ENCODE measurements around the gene LMNA.

DNA sequence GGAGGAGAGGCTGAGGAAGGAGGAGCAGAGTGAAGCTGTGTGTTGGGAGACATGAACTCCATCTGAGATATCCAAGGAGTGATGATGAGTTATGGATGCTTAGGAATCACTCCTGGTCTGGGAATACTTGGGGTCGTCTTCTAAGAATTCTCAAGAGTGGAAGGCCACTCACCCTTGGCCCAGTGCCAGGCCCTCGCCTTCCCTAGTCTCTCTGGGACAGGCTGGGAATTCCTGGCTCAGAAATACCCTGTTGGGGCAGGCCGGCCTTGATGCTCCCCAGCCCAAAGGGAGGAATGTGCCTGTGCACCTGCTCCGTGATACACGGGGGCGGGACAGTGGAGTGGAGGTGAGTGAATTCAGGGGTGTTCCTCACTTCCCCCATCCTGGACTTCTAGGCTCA, 12.6 kb upstream of the LMNA start:
- TF ChIP-seq, protein P1, sequence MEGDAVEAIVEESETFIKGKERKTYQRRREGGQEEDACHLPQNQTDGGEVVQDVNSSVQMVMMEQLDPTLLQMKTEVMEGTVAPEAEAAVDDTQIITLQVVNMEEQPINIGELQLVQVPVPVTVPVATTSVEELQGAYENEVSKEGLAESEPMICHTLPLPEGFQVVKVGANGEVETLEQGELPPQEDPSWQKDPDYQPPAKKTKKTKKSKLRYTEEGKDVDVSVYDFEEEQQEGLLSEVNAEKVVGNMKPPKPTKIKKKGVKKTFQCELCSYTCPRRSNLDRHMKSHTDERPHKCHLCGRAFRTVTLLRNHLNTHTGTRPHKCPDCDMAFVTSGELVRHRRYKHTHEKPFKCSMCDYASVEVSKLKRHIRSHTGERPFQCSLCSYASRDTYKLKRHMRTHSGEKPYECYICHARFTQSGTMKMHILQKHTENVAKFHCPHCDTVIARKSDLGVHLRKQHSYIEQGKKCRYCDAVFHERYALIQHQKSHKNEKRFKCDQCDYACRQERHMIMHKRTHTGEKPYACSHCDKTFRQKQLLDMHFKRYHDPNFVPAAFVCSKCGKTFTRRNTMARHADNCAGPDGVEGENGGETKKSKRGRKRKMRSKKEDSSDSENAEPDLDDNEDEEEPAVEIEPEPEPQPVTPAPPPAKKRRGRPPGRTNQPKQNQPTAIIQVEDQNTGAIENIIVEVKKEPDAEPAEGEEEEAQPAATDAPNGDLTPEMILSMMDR (IDR thresholded peaks at IDR 0.05; ENCODE audit: insufficient read depth, low read length): no peak
- no peak for TF ChIP-seq POLR2AphosphoS5 (IDR thresholded peaks at IDR 0.05; ENCODE audit: low read depth)
